Psoas muscle (tissue), 8 donors: Measurements from ENCODE around the gene TFF1. TPM values are rescaled to one million over a fixed set of nuclear protein-coding genes. Genes with fewer than 3 reads are reported as not detected.

Experiments used
- ATAC-seq, 4 donors: fragments of 200-7000 bp; cut with Tn5 transposase; one replicate each; pipeline ENCODE4 v1.9.1; 2020; ENCODE audit warnings: moderate library complexity in 3 of 4, mild to moderate bottlenecking in 2 of 4
- DNase-seq, 2 donors: peaks; one replicate each; pipeline ENCODE4 v3.0.0-alpha.2; 2020
- H3K27ac ChIP-seq: fragments of 200-600 bp; one replicate; pipeline ENCODE4 v1.8.0; 2022
- H3K27me3 ChIP-seq, 3 donors: fragments of 200-600 bp in 1 of 3; one replicate each; pipeline versions ENCODE4 v1.6.1 to v1.8.0; 2013 to 2022; ENCODE audit warnings: low read length in 2 of 3, mild to moderate bottlenecking in 2 of 3, moderate library complexity in 1 of 3; ENCODE audit not compliant: insufficient read depth in 3 of 3
- H3K36me3 ChIP-seq, 2 donors: fragments of 200-600 bp in 1 of 2; one replicate each; pipeline versions ENCODE4 v1.6.1 to v1.8.0; 2013 to 2022; ENCODE audit warnings: low read depth in 1 of 2, mild to moderate bottlenecking in 1 of 2, moderate library complexity in 1 of 2; ENCODE audit not compliant: insufficient read depth in 1 of 2
- H3K4me1 ChIP-seq: fragments of 200-600 bp; one replicate; pipeline ENCODE4 v1.8.0; 2022
- H3K4me3 ChIP-seq: fragments of 200-600 bp; one replicate; pipeline ENCODE4 v1.8.0; 2022; ENCODE audit warnings: mild to moderate bottlenecking
- H3K9me3 ChIP-seq: fragments of 200-600 bp; one replicate; pipeline ENCODE4 v1.8.0; 2022
- CTCF ChIP-seq: fragments of 200-600 bp; IDR thresholded peaks from one replicate; pipeline ENCODE4 v1.8.0; 2022; ENCODE audit warnings: antibody characterized with exemption
- WGBS, 3 donors: extraction: QIAGEN DNeasy Blood & Tissue Kit; methylation state at CpG; one replicate each; pipeline versions ENCODE4 v1.1.6 to v1.1.7; 2013; 5-methylcytosine and 5-hydroxymethylcytosine counted together
- intact Hi-C, 2 donors: fragments of 100-400 bp; cut with DNase I; formaldehyde crosslinking; loops; one replicate each; pipeline versions ENCODE4 v1.11.0 to v1.14.2; 2022
- polyA plus RNA-seq, 3 donors: library from polyadenylated mRNA; stranded (reverse); fragments of 200-250 nt; gene quantifications; one replicate each; pipeline ENCODE4 v1.2.3, GENCODE V29; 2013
- total RNA-seq, 4 donors: library from RNA; stranded (reverse); fragmentation: NEBNext Ultra II Directional in 2 of 4; extraction: Animal tissue kit (Norgen Biotek cat#: 25700) in 2 of 4; gene quantifications; one replicate each; pipeline versions ENCODE4 v1.2.1 to v1.2.4, GENCODE V29; 2021 to 2023
- donor health status: healthy with polysubstance abuse.
- donor health status: DM: no; HTN: no; CAD: no; lungs with moderate emphysema.
- donor health status: Bipolar disorder and iron deficiency.
- donor health status: healthy.
- donor health status: DM: yes; HTN: yes; CAD: no.
- donor health status: DM: no; HTN: no; CAD: no.
- donor health status: DM: no; HTN: no; CAD: no.
- donor health status: DM: yes; HTN: yes; CAD: no.

The TFF1 gene
- total and polyA plus RNA-seq, 7 donors: 0.16 TPM; not detected in 6

GRCh38 chr21:42363312-42363711 lies 3.0 kb downstream of the TFF1 start:
- ATAC-seq: no peak

GRCh38 chr21:42362700-42363099 lies 3.6 kb downstream of the TFF1 start:
- Histone ChIP-seq H3K36me3 (no peaks in the 10 kb centered on the region), H3K27ac (no peak overlapping the region), H3K9me3 (no peaks in the 10 kb centered on the region), H3K27me3 (peaks cover 0 to 25% (median 12%) of the 10 kb centered on the region in 3 donors), H3K4me3 (no peak overlapping the region), H3K4me1 (no peaks in the 10 kb centered on the region)
- TF ChIP-seq CTCF: no peak
- WGBS, 3 donors: 44 to 59% (median 54%) methylated on average over 9 of the region's 9 CpGs
- intact Hi-C loops: no loop called here
- ATAC-seq (no peak), DNase-seq (no peak)

More at GRCh38 chr21:42363312-42363711, 3.0 kb downstream of the TFF1 start:
- Histone ChIP-seq H3K36me3 (no peaks in the 10 kb centered on the region), H3K4me3 (no peak overlapping the region), H3K27me3 (peaks cover 0 to 25% (median 12%) of the 10 kb centered on the region in 3 donors), H3K27ac (no peak overlapping the region), H3K4me1 (no peaks in the 10 kb centered on the region), H3K9me3 (no peaks in the 10 kb centered on the region)
- intact Hi-C loops: no loop called here
- TF ChIP-seq CTCF: no peak
- DNase-seq: no peak
- 70 to 76% (median 74%) methylated on average over 8 of the region's 8 CpGs for WGBS, 3 donors

GRCh38 chr21:42362198-42362597 lies 4.1 kb downstream of the TFF1 start:
- H3K4me3 ChIP-seq: no peak overlapping the region
- no peak for ATAC-seq
- H3K9me3 ChIP-seq: no peaks in the 10 kb centered on the region
- H3K27me3 ChIP-seq: peaks cover 0 to 25% (median 12%) of the 10 kb centered on the region in 3 donors
- H3K4me1 ChIP-seq: no peaks in the 10 kb centered on the region
- 40 to 42% (median 41%) methylated on average over 12 of the region's 12 CpGs for WGBS, 3 donors
- no peak for DNase-seq
- TF ChIP-seq CTCF: no peak
- intact Hi-C loops: no loop called here
- no peak overlapping the region for H3K27ac ChIP-seq
- H3K36me3 ChIP-seq: no peaks in the 10 kb centered on the region

- Histone ChIP-seq H3K4me3 (no peak overlapping the region), H3K27ac (no peak overlapping the region), H3K27me3 (peaks cover 0 to 25% (median 12%) of the 10 kb centered on the region in 3 donors), H3K9me3 (no peaks in the 10 kb centered on the region), H3K4me1 (no peaks in the 10 kb centered on the region), H3K36me3 (no peaks in the 10 kb centered on the region)
- no peak for DNase-seq
- ATAC-seq: no peak
- TF ChIP-seq CTCF: no peak
- intact Hi-C loops: no loop called here
- 15 to 16% (median 16%) methylated on average over 7 of the region's 7 CpGs for WGBS, 3 donors
These were observed 5.0 kb downstream of the TFF1 start for GRCh38 chr21:42361286-42361685.

- ATAC-seq (no peak), DNase-seq (no peak)
- WGBS, 3 donors: 75 to 80% (median 78%) methylated on average over 2 of the region's 2 CpGs
- Histone ChIP-seq H3K27ac (no peak overlapping the region), H3K27me3 (peaks cover 0 to 25% (median 12%) of the 10 kb centered on the region in 3 donors), H3K9me3 (no peaks in the 10 kb centered on the region), H3K36me3 (no peaks in the 10 kb centered on the region), H3K4me3 (no peak overlapping the region), H3K4me1 (no peaks in the 10 kb centered on the region)
- intact Hi-C loops: no loop called here
- TF ChIP-seq CTCF: no peak
These were observed 6.0 kb downstream of the TFF1 start for GRCh38 chr21:42360317-42360716.
